GM23338 (cell line): ENCODE results near the gene CD6.

Source experiments
- CTCF ChIP-seq, 2 experiments: fragments of 200-600 bp in 1 of 2; sonication (generic) in 1 of 2; conservative IDR thresholded peaks; 2 replicates each; pipeline versions ENCODE4 v1.5.1 to v1.6.1; 2016 to 2017; ENCODE audit warnings: antibody characterized with exemption in 2 of 2, low read depth in 2 of 2, mild to moderate bottlenecking in 2 of 2, moderate library complexity in 1 of 2
- EZH2 ChIP-seq: fragments of 200-600 bp; sonication (generic); IDR thresholded peaks from one replicate; pipeline ENCODE4 v1.8.0; 2017; ENCODE audit warnings: antibody characterized with exemption, mild to moderate bottlenecking, low read depth; ENCODE audit not compliant: unreplicated experiment
- NANOG ChIP-seq: IDR thresholded peaks from 2 replicates; pipeline ENCODE4 v1.6.1; 2016; ENCODE audit warnings: antibody characterized with exemption, borderline replicate concordance
- POLR2AphosphoS5 ChIP-seq: IDR thresholded peaks from 2 replicates; pipeline ENCODE4 v1.6.1; 2016; ENCODE audit warnings: antibody characterized with exemption, low read depth
- ZNF114 ChIP-seq: fragments of 250-450 bp; sonication (Bioruptor Pico); IDR thresholded peaks from 2 replicates; pipeline ENCODE4 v1.5.0; 2020; ENCODE audit warnings: mild to moderate bottlenecking, moderate library complexity

GRCh38 chr11:60959431-60959830 lies 12.0 kb upstream of the CD6 start:
- no peak for TF ChIP-seq CTCF (conservative IDR thresholded peaks at IDR 0.05; ENCODE audit: low read depth in 2 of 2)
- no peak for TF ChIP-seq ZNF114 (CRISPR knock-in tag)
- TF ChIP-seq POLR2AphosphoS5 = no peak
- TF ChIP-seq EZH2 = no peak
- no peak for TF ChIP-seq NANOG
